ENCODE measurements around the gene RHOT2. TPM values are rescaled to one million over a fixed set of nuclear protein-coding genes. Genes with fewer than 3 reads are reported as not detected.
"Not testable (repeated sequence)": the region's sequence is repeated elsewhere in the genome, so short reads cannot be mapped to it uniquely, and the experiment has no call there.

RHOT2 gene
- polyA plus RNA-seq, 3 donors: 58.2 to 68.2 (median 60.6) TPM

GRCh38 chr16:679814-680624, 12.1 kb downstream of the RHOT2 start, which contains the start of gene STUB1:
TSS of gene STUB1 (plus strand) at chr16:680410. CDS start at chr16:680526, 116 bp downstream.
- DNase-seq (ENCODE audit: low read depth in 3 of 3, low spot score in 2 of 3): peak in 1 of 3 donors; percentile 52

GRCh38 chr16:680625-680945, 12.7 kb downstream of the RHOT2 start:
- DNase-seq (ENCODE audit: low read depth in 3 of 3, low spot score in 2 of 3): no peak

- DNase-seq (ENCODE audit: low read depth in 3 of 3, low spot score in 2 of 3): no peak
These were observed 13.2 kb downstream of the RHOT2 start for GRCh38 chr16:680967-681745.

GRCh38 chr16:681746-682427, 14.0 kb downstream of the RHOT2 start:
- no peak for DNase-seq (ENCODE audit: low read depth in 3 of 3, low spot score in 2 of 3)

- DNase-seq (ENCODE audit: low read depth in 3 of 3, low spot score in 2 of 3): no peak
These were observed 14.8 kb downstream of the RHOT2 start for GRCh38 chr16:682493-683395.

- no peak for DNase-seq (ENCODE audit: low read depth in 3 of 3, low spot score in 2 of 3)
These were observed 15.6 kb downstream of the RHOT2 start for GRCh38 chr16:683396-684070.

GRCh38 chr16:684071-684794, 16.3 kb downstream of the RHOT2 start, which contains the start of gene JMJD8:
TSS of gene JMJD8 (minus strand) at chr16:684334. CDS start at chr16:684319, 15 bp downstream.
- peak in 2 of 3 donors; percentile 78 to 88 for DNase-seq (ENCODE audit: low read depth in 3 of 3, low spot score in 2 of 3)

- no peak for DNase-seq (ENCODE audit: low read depth in 3 of 3, low spot score in 2 of 3)
These were observed 17.2 kb downstream of the RHOT2 start for GRCh38 chr16:684961-685696.

GRCh38 chr16:685967-686366, 18.0 kb downstream of the RHOT2 start:
- no peak for DNase-seq (ENCODE audit: low read depth in 3 of 3, low spot score in 2 of 3)

GRCh38 chr16:686459-687260, 18.7 kb downstream of the RHOT2 start:
- DNase-seq (ENCODE audit: low read depth in 3 of 3, low spot score in 2 of 3): no peak

- DNase-seq (ENCODE audit: low read depth in 3 of 3, low spot score in 2 of 3): no peak
These were observed 19.6 kb downstream of the RHOT2 start for GRCh38 chr16:687499-687898.

GRCh38 chr16:689175-689897, 21.4 kb downstream of the RHOT2 start:
- DNase-seq (ENCODE audit: low read depth in 3 of 3, low spot score in 2 of 3): no peak

- DNase-seq (ENCODE audit: low read depth in 3 of 3, low spot score in 2 of 3): not testable (repeated sequence)
These were observed 23.3 kb downstream of the RHOT2 start for GRCh38 chr16:691242-691641.

GRCh38 chr16:692356-693108, 24.6 kb downstream of the RHOT2 start:
- DNase-seq (ENCODE audit: low read depth in 3 of 3, low spot score in 2 of 3): no peak

- no peak for DNase-seq (ENCODE audit: low read depth in 3 of 3, low spot score in 2 of 3)
These were observed 25.4 kb downstream of the RHOT2 start for GRCh38 chr16:693364-693763.

GRCh38 chr16:693766-694165, 25.8 kb downstream of the RHOT2 start:
- no peak for DNase-seq (ENCODE audit: low read depth in 3 of 3, low spot score in 2 of 3)
